Hippocampal formation (tissue), 2 donors: ENCODE measurements around the gene DBT.

Experiments
- DNase-seq, 2 donors: peaks; one replicate each; lab custom pipeline; 2025; lab: John Stamatoyannopoulos, UW

The DBT gene

DNA sequence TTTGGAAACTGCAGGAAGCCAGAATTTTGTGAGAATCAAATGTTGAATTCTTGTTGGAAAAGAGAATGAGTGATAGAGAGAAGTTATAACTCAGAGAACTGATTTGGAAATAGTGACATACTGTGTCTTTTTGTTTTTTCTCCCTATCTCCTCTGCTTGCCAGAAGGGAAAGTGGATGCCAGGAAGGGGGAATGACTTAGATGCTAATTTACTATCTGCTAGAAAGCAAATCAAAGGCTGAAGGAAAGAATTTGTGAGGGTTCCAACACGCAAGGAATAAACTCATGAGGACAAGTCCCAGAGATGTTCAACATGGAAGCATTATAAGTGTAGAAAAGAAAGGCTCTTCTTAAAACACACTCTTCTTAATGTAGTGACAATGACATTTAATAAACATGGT, 51.0 kb downstream of the DBT start:
- no peak for DNase-seq

DNA sequence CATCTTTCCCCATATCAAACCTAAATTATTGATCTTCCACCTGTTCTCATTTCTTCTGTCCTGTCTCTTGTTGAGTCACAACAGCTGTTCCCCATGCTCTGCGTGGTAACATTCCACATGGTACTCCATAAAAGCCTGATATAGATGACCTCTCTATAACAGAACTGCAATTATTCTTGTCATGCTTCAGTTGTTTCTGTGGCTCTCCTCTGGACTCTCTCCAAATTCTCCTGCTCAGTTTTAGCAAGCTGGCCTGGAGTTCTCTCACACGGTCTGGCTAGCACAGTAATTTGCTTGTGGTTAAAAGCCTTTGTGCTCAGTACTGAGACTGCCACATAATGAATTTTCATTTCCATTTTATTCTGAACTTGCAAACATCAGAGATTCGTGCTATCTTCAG, 61.0 kb downstream of the DBT start:
- DNase-seq, result peak; percentile 46 to 71

DNA sequence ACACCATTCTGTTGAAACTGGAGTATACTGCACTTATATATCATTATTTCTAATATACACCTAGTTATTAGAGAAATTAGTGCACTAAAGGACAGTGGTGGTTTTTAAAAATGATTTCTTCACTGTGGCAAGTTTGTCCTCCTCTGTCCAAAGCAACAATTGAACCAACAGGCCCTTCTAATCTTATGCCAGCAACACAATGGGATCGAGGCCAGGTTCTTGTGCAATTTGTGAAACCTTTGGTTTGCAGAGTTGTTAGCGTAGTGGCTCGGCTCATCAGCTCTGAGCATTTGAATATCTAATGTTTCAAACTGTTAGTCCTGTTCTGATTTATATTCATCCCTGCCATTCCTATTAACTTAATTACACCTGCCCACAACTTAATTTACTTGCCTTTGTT, 61.7 kb downstream of the DBT start:
- DNase-seq, result peak; percentile 3 to 27

DNA sequence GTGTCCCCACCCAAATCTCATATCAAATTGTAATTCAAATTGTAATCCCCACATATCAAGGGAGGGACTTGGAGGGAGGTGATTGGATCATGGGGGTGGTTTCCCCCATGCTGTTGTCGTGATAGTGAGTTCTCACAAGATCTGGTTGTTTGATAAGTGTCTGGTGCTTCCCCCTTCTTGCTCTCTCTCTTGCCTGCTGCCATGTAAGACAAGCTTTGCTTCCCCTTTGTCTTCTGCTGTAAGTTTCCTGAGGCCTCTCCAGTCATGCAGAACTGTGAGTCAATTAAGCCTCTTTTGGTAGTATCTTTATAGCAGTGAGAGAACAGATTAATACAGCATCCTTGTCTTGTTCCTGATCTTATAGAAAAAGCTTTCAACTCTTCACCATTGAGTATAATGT, 65.1 kb downstream of the DBT start:
- DNase-seq, result no peak

DNA sequence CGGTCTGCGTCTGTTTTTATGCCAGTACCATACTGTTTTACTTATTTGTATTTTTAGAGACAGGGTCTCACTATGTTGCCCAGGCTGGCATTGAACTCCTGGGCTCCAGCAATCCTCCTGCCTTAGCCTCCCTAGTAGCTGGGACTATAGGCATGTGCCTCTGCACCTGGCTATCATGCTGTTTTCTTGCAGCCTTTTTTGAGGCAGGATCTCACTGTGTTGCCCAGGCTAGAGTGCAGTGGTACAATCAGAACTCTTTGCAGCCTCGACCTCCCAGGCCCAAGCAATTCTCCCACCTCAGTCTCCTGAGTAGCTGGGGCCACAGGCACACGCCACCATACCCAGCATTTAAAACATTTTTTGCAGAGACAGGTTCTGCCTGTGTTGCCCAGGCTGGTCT, 66.3 kb downstream of the DBT start:
- DNase-seq, result no peak

DNA sequence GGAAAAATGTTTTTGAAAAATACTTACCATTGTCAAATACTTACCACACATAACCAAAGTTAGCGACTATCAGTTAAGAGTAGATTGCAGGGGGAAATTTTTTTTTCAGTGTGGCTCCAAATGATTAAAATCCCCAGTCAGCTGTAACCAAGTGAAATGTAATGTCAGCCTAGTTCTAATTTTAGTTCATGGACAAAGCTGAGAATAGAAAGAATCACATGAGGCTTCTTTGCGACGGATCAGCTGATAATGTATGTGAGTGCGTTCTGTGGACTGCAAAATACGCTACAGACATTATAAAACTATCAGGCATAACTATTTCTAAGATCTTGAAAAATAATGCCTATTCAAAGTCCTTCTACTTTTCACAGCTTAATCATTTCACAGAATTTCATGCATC, 71.5 kb downstream of the DBT start, which contains the start of gene LRRC39:
Gene LRRC39, minus strand, starts transcription at position 166 of the 400 bp plus-strand sequence. CDS start 9,740 bp downstream, outside the sequence.
- DNase-seq, result no peak

DNA sequence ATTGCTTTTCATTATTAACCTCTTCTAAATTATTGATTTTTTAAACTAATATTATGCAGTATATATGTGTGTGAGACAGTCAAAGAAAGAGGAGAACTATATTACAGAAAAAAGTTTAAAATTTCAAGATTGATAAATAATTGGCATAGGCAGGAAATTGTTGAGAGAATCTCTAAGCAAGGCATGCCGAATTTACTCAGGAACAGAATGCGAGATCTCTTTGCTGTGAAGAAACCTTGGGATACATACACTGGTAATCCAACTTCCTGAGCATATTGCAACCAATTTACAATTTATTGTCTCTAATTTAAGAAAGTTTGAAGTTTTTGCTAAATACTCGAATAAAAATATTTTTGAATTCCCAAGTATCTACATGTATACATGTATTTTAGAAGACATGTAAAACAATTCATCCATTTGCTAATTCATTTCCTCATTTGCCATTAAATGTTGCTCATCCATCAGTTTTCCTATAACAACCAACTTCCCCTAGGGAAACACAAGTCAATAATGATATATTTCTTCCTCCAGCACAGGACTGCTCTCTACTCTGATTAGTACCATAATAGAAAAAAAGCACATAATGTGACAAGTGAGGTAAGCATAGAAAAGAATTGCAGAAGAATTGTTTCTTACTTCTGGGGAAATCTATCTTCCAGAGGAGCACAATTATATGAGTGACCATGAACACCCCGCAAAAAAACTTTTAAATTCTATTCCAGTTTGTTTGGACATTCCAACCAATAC, 72.2 kb downstream of the DBT start:
- DNase-seq, result no peak

DNA sequence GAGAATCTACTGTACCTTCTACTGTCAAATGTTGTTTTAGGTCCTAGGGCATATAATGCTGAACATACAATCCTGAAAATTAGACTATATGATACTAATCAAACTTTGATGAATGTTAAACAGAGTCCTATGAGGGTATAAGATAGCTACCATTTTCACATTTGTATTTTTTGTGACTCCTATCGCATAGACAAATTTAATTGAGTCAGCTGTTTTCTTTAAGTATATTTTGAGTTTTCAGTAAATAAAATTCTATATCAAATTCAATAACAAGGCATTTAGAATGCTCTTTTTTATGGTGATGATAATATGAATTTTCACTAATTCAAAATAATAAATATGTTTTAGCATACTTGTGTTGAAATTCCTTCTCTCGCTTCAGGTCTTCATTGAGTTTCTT, 81.6 kb downstream of the DBT start:
- no peak for DNase-seq

DNA sequence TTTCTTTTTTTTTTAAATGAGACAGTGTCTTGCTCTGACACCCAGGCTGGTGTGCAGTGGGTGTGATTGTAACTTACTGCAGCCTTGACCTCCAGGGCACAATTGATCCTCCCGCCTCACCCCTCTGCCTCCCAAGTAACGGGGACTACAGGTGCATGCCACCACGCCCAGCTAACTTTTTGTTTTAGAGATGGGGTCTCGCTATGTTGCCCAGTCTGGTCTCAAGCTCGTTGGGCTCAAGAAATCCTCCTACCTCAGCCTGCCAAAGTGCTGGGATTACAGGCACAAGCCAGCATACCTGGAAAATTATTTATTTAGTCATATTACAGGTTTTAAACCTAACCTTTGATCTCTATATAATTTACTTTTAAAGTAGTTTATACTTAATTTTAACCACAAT, 84.9 kb downstream of the DBT start:
- no peak for DNase-seq

DNA sequence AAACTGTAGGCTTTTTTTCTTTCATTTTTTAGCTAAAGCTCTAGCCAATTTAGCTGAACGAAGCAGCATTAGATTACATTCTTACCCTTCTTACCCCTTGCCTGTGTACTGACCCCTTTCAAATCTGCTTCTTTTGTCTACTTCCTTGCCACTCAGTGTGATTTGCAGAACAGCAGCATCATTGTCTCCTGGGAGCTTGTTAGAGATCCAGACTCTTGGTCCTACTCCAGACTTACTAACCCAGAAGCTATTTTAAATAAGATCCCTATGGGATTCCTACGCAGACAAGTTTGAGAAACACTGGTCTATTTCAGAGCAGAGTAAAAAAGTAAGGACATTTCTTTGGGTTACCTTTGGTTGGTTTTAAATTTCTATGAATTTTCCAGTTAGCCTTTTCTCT, 85.4 kb downstream of the DBT start:
- DNase-seq, result peak in 1 of 2 donors; percentile 23

DNA sequence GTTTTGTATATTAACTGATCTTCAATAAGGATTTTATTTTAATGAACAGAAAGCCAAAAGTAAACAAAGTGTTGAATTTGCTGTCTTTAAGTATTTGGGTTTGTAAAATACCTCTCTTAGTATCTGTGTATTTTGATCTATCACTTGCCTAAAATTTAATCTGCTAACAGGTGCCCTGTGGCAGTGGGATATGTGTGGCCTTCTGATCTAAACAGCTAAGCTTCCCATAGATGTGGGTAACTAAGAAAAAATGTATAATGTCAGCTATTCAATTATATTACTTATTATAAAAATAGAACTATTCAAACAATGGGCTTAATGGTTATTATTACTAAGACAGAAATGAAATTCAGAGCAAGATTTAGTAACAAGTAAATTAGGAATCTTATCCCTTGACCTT, 86.8 kb downstream of the DBT start:
- DNase-seq, result no peak

DNA sequence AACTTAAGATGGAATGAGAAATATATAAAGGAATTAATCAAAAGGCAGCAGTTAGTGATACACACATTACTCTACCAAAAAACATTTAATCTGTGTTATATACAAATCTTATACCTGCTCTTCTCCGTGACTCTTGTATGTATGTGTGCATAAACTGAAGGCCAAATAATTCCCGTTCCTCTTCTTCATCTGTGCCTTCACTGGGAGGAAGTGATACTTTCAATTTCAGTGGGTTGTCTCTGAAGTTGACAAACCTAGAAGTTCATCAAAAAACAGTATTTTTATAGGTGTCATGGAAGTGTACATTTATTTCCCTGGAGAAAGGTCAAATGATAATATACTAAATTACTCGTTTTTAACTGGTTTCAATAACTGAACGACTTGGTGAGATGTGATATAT, 97.4 kb downstream of the DBT start:
- no peak for DNase-seq

DNA sequence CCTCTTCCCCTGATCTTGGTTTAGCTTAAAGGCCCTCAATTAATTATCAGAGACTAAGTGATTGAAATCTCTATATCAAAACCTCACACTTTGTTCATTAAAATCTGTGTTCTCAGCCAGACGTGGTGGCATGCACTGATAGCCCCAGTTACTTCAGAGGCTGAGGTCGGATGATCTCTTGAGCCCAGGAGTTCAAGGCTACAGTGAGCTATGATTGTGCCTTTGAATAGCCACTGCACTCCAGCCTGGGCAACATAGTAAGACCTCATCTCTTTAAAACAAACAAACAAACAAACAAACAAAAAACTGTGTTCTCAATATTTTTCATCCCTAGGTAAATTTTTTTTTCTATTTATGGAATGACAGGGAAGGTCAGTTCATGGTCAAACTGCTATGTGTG, 98.0 kb downstream of the DBT start:
- no peak for DNase-seq

DNA sequence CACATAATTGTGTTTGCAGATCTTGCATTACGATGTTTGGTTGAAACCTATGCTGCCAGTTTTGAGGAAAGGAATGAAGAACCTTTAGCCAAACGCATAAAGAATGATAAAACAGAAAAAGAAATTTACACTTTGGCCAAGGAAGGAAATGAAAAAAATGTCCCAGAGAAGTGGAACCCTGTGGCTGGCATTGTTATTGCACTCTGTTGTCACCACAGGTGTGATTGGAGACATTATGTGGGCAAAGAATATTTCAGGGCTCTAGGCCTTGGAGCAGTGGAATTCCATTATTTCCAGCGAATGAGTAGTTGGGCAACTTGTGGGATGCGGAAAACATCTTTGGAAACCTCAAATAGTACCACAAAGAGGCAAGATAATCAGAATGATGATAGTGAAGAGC, 101.8 kb downstream of the DBT start:
- DNase-seq, result no peak

DNA sequence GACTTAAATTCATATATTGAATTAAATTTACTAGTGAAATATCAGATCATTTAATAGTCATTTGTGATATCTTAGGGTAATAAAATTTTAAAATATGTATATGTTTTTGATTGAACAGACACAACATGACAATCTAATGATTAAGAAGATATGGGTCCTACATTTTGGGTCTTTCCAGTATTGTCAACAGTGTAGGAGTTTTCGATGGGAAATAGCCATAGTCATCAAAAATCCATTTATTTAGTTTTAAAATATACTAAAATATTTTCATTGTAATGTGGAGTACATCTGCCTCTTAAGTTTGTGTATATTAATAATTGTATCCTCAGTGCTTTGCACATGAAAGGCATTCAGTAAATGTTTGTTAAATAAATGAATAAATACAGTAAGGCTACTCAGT, 102.7 kb downstream of the DBT start:
- DNase-seq, result no peak

DNA sequence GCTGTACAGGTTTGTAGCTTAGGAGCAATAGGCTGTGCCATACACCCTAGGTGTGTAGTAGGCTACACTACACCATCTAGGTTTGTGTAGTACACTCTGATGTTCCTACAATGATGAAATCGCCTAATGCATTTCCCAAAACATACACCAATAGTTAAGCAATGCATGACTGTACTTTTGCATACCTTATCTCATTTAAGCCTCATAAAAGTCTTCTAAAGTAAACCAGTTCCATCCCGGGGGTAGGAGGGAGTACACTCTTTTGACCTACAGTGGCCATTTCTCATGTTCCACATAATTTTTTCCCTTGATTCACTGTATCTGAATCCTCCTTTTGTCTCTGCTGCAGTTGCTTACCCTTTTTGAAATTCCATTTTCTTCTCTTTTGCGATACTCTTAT, 104.5 kb downstream of the DBT start:
- no peak for DNase-seq

DNA sequence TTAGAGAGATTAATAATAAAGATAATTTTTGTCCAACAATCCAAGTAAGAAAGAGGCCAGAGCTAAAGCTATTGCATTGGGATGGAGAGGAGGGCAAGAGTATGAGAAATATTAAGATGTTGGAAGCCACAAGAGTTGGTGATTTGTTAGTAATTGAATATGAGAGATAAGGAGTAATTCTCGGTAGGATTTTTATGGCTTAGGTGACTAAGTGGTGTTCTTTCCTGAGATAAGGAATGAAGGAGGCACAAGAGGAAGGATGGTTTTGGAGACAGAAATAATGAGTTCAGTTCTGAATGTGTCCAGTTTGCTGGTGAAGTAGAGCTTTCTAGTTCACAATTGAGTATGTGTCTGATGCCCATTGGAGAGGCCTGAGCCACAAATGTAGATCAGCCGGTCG, 107.3 kb downstream of the DBT start:
- no peak for DNase-seq

DNA sequence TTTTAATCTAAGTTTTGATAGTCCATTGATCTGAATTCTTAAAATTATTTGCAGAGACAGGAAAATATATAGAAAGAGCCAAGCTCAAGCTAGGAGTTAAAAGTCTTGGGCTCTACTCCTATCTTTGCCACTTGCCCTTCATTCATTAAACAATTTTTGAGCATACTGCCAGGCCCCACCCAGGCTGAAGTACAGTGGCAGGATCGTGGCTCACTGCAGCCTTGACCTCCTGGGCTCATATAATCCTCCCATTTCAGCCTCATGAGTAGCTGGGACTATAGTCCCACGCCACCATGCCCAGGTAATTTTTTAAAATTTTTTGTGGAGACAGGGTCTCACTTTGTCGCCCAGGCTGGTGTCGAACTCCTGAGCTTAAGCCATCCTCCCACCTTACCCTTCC, 108.4 kb downstream of the DBT start:
- no peak for DNase-seq

DNA sequence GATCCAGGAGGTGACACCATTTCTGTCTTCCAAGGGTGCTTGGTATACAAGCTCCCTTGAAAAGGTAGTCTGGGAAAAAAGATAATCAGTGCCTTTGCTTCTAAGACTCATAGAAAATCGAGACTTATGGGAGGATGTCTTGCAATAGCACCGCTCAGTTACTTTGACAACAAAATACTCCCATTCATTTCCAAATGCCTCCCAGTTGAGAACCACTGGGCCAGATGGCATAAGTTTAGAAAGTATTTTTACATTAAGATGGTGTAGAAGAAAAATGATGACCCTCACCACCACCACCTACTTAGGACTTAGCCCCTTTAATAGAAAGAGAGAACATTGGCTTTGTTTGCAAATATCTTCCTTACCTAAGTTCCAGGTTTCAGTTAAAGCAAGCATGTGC, 112.0 kb downstream of the DBT start:
- no peak for DNase-seq
